Kidney (tissue), 14 donors: ENCODE measurements around the gene KIF27. TPM values are rescaled to one million over a fixed set of nuclear protein-coding genes. Genes with fewer than 3 reads are reported as not detected.

ENCODE experiments used
- DNase-seq, 5 donors: peaks; one replicate each; pipeline ENCODE4 v3.0.0-alpha.2; 2013 to 2020
- FAIRE-seq: peaks from 2 replicates; lab custom pipeline; 2012; peaks lifted over from hg19 to GRCh38; lab: Jason Lieb, UNC
- H3K27ac ChIP-seq, 2 donors: one replicate each; pipeline ENCODE4 v1.7.0; 2013; ENCODE audit warnings: low read depth in 2 of 2, low read length in 2 of 2, inconsistent platforms in 1 of 2
- H3K27me3 ChIP-seq: one replicate; pipeline ENCODE4 v1.7.1; 2013; ENCODE audit warnings: low read length, inconsistent platforms; ENCODE audit not compliant: control insufficient read depth, insufficient read depth
- H3K36me3 ChIP-seq, 3 donors: one replicate each; pipeline versions ENCODE4 v1.7.0 to v1.7.1; 2013; ENCODE audit warnings: low read length in 3 of 3, control low read depth in 1 of 3, inconsistent platforms in 1 of 3; ENCODE audit not compliant: insufficient read depth in 3 of 3, control insufficient read depth in 2 of 3
- H3K4me1 ChIP-seq, 3 donors: one replicate each; pipeline versions ENCODE4 v1.7.0 to v1.7.1; 2013; ENCODE audit warnings: low read length in 3 of 3, inconsistent platforms in 1 of 3, low read depth in 1 of 3; ENCODE audit not compliant: control insufficient read depth in 2 of 3, insufficient read depth in 2 of 3
- H3K4me3 ChIP-seq, 3 donors: one replicate each; pipeline versions ENCODE4 v1.7.0 to v1.8.1; 2013; ENCODE audit warnings: low read length in 3 of 3, control low read depth in 1 of 3, inconsistent platforms in 1 of 3
- H3K9ac ChIP-seq, 3 donors: one replicate each; pipeline versions ENCODE4 v1.7.0 to v1.7.1; 2013; ENCODE audit warnings: low read length in 3 of 3, control low read depth in 1 of 3, inconsistent platforms in 1 of 3
- H3K9me3 ChIP-seq, 3 donors: one replicate each; pipeline versions ENCODE4 v1.7.0 to v1.7.1; 2013; ENCODE audit warnings: low read length in 3 of 3, control low read depth in 1 of 3, inconsistent platforms in 1 of 3; ENCODE audit not compliant: control insufficient read depth in 2 of 3, insufficient read depth in 1 of 3
- CTCF ChIP-seq: IDR thresholded peaks from 3 replicates; pipeline ENCODE4 v1.5.1; 2012; ENCODE audit warnings: mild to moderate bottlenecking, moderate library complexity, borderline replicate concordance; ENCODE audit not compliant: insufficient read depth; ENCODE audit errors: extremely low read depth
- intact Hi-C: fragments of 100-400 bp; cut with DNase I; formaldehyde crosslinking; loops from one replicate; pipeline ENCODE4 v1.11.1; 2022
- polyA plus RNA-seq: library from polyadenylated mRNA; stranded (reverse); fragments of 350-450 nt; fragmentation: Illumina TruSeq; extraction: RNeasy Lipid Tissue Mini Kit (QIAGEN cat#74804); gene quantifications from one replicate; pipeline ENCODE4 v1.2.3, GENCODE V29; 2014; ENCODE audit warnings: low read depth, low replicate concordance; ENCODE audit not compliant: insufficient read depth
- total RNA-seq: library from RNA; stranded (reverse); fragmentation: NEBNext Ultra II Directional; extraction: Animal tissue kit (Norgen Biotek cat#: 25700); gene quantifications from one replicate; pipeline ENCODE4 v1.2.1, GENCODE V29; 2021
- donor health status: control.
- donor health status: control.
- donor health status: control.
- donor health status: control.
- donor health status: control.
- donor health status: DM: yes; HTN: yes; CAD: no.
- donor health status: Normal renal cell carcinoma (clear cell type).

Gene KIF27
- total and polyA plus RNA-seq, 2 donors from 2014 or later: 1.5 to 8.7 TPM

DNA sequence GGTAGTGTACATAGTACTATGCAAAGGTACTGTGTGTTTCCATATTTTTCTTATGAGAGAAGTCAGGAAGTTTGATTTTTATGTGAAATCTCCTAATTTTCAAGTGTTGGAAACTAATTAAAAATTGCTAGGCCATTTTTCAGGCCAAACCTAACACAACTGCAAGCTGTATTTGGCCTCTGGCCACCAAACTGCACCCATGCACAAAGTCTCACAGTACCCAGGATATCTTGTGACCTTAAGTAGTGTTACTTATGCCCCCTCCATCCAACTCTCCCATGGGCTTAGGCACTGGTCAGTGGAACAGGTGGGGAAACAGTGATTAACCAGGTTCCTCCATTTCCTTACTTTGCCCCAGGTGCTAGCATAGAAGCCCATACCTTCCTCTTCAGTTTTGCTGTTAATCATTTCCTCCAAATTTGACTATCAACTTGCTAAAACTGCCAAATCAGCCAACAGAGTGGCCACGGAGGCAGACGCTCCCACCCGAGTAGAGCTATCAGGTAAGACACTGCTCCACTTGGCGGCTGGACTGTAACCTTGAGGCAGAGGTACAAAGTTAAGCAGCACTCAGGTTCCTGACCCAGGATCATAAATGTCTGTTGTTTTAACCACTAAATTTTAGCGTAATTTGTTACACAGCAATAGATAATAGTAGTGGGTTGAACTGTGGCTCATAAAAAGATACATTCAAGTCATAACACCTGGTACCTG, 19.5 kb upstream of the KIF27 start:
- TF ChIP-seq CTCF: no peak
- no peak for DNase-seq
- Histone ChIP-seq H3K36me3 (peaks cover 0 to 22% (median 9%) of the 10 kb centered on the region in 3 donors), H3K4me3 (no peak overlapping the region), H3K27me3 (no peaks in the 10 kb centered on the region), H3K27ac (no peak overlapping the region), H3K4me1 (peaks cover 0 to 8% (median 2%) of the 10 kb centered on the region in 3 donors), H3K9me3 (no peaks in the 10 kb centered on the region), H3K9ac (no peak overlapping the region)
- no peak for FAIRE-seq
- intact Hi-C loops: loop anchor here (5.0 kb wide), 1 partner anchor 322 kb away; no protein-coding TSS in a partner anchor

DNA sequence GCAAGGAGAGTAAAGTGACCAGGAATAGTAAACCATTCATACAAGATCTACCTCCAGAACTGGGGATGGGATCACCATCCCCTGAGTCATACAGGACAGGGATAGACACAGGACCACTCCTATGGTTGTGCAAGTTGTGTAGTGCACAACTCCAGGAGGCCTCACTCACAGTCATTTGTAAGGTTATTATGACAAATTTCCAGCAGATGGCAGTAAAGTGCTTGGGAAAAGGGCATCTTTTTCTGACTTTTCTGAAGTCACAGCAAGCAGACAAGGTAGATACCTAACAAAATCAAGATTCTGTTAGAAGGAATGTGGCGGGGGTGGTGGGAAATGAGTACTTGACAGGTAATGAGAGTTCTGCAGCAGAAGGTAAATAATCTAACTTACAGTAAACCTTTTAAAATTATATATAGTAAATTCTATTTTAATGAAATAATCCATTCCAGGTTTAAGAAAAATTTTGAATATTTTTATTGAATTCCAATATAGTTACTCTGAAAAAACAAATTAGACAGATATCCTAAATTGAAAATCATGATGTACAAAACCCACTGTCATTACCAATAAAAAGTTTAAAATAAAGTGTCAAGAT, 16.7 kb upstream of the KIF27 start:
- FAIRE-seq (peak; percentile 45), DNase-seq (peak in 2 of 5 donors; percentile 77 to 85)
- H3K9me3 ChIP-seq: no peaks in the 10 kb centered on the region
- peaks cover 0 to 12% (median 6%) of the 10 kb centered on the region in 3 donors for H3K36me3 ChIP-seq
- intact Hi-C loops: no loop called here
- H3K9ac ChIP-seq: no peak overlapping the region
- H3K27ac ChIP-seq: no peak overlapping the region
- peak; percentile 84 for TF ChIP-seq CTCF
- H3K4me3 ChIP-seq: no peak overlapping the region
- no peaks in the 10 kb centered on the region for H3K27me3 ChIP-seq
- peaks cover 0 to 8% (median 2%) of the 10 kb centered on the region in 3 donors for H3K4me1 ChIP-seq

DNA sequence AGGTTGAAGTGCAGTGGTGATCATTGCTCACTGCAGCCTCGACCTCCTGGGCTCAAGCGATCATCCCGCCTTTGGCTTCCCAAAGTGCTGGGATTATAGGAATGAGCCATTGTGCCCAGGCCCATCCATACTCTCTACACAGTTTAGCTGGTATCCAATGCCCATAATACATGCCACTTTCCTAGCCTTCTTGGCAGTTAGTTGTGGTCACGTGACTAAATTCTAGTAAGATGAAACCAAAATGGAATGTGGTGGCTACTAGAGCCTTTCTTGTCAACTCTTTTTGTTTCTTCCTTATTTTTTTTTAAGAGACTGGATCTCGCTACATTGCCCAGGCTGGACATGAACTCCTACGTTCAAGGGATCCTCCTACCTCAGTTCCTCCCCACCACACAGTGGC, 15.3 kb upstream of the KIF27 start:
- Histone ChIP-seq H3K9me3 (no peaks in the 10 kb centered on the region), H3K27ac (no peak overlapping the region), H3K9ac (no peak overlapping the region), H3K4me3 (no peak overlapping the region), H3K36me3 (peaks cover 0 to 4% (median 2%) of the 10 kb centered on the region in 3 donors), H3K4me1 (peaks cover 0 to 8% (median 2%) of the 10 kb centered on the region in 3 donors), H3K27me3 (no peaks in the 10 kb centered on the region)
- FAIRE-seq: no peak
- no peak for TF ChIP-seq CTCF
- intact Hi-C loops: no loop called here
- DNase-seq: no peak
